GM13977 (cell line): ENCODE data around the gene RFX8.

Experiments
- DNase-seq: peaks from one replicate; pipeline ENCODE4 v3.0.0; 2012; ENCODE audit warnings: low spot score
- in situ Hi-C: fragments of 300-500 bp; cut with MboI; formaldehyde crosslinking; loops from one replicate; pipeline ENCODE4 v1.12.0; 2022; ENCODE audit warnings: low sequenced_read_pairs, low pct_unique_long_range_greater_than_20kb, mixed read lengths, inconsistent platforms; ENCODE audit not compliant: unreplicated experiment
- TF ChIP-seq, protein P1 (sequence below): IDR thresholded peaks from 2 replicates; pipeline ENCODE4 v1.5.1; 2012; ENCODE audit warnings: mild to moderate bottlenecking, control low read depth; ENCODE audit not compliant: insufficient read depth; ENCODE audit errors: extremely low read depth, missing control alignments

Gene RFX8

DNA sequence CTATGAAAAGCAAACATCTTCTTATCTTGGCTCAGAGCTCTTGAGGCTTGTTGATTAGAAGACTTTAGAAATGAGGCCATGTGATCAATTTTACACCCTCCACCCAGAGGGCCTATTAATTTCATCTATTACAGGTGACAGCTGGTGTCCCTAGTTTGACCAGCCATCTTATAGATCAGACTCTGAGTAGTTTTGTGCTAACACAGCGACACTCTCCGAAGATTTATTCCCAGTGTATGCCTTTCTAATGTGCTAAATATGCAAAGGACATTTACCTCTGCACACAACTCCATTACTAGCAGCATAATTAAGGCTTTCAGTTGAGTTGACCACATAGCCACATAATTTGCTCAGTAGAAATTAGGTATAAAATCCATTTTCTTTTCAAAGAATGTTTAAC, 2.6 kb upstream of the RFX8 start:
- in situ Hi-C loops: no loop called here
- TF ChIP-seq, protein P1, sequence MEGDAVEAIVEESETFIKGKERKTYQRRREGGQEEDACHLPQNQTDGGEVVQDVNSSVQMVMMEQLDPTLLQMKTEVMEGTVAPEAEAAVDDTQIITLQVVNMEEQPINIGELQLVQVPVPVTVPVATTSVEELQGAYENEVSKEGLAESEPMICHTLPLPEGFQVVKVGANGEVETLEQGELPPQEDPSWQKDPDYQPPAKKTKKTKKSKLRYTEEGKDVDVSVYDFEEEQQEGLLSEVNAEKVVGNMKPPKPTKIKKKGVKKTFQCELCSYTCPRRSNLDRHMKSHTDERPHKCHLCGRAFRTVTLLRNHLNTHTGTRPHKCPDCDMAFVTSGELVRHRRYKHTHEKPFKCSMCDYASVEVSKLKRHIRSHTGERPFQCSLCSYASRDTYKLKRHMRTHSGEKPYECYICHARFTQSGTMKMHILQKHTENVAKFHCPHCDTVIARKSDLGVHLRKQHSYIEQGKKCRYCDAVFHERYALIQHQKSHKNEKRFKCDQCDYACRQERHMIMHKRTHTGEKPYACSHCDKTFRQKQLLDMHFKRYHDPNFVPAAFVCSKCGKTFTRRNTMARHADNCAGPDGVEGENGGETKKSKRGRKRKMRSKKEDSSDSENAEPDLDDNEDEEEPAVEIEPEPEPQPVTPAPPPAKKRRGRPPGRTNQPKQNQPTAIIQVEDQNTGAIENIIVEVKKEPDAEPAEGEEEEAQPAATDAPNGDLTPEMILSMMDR: no peak
- DNase-seq: no peak

DNA sequence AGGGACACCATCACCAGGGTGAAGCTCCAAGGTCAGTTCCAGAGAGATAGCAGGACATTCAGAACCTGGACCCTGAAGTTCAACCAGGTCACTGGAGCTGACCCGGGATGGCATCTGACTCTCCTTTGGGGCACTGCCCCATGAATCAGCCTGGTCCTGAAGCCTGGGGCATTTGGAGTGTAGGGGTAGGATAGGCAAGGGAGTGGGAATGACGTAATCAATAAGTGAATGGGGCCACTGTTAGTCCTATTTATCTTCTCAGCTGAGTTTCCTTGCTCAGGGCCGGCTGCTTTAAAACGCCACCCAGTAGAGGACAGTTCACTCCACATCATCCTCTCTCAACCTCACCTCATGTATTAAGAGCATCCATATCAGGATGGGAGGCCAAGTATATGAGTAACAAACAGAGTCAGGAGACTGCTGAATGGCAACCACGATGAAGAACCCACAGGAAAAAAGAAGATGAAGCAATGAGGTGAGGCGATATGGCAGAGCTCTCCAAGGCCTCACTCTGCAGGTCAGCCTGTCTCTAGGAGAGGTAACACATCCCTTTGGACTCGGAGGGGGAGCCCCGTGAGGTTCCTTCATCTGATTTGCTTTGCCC, 1.8 kb upstream of the RFX8 start:
- in situ Hi-C loops: no loop called here
- TF ChIP-seq, protein P1: no peak
- DNase-seq: no peak

DNA sequence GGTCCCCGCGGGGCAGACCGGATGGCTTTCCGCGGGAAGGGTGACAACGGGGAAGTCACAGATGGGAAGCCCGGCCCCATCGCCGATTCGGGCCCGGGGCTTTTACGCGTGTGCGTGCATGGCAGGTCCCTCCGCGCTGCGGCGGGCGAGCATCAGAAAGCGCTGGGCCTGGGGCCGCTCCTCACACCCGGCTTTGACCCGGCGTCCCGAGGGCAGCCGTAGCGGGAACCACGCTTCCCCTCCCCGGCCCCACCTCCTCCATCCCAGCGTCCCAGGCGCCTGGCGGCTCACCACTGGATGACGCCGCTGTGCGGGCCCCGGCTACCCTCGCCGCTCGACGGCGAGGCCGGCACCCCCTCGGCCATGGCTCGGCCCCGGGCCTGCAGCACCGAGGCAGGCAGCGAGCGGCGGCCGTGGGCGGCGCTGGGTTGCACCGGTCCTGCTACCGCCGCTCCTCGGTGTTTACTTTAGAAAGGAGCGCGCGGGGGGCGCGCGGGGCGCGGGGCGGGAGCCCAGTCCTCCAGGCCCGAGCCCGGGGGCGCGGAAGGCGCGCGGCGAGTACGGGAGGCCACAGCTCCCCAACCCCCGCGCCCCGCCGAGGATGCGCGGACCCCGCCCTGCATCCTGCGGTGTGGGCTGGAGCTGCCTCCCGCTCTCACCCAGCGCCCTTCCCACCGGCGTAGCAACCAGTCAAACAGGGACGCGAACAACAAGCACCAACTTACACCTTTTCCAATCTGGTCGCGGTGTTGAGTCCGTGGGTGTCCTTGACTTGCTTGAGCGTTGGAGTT, 806 bp downstream of the RFX8 start:
- in situ Hi-C loops: no loop called here
- peak; percentile 39 for DNase-seq
- TF ChIP-seq, protein P1: no peak

DNA sequence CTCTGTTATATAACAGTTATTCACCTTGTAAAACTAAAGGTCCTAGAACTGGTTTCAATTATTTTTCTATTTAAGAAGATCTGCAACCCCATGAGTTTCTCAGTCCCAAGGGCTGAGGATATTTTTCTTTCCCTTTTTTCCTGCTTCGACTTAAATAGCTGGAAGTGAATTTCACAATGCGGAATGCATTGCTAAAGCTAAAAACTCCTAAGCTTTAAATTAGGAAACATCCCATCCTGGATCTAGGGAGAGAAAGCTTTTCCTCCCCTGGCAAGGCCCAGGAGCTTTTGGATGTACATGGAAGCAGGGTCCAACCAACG, 1.4 kb downstream of the RFX8 start:
- DNase-seq: no peak
- in situ Hi-C loops: no loop called here
- TF ChIP-seq, protein P1: no peak

DNA sequence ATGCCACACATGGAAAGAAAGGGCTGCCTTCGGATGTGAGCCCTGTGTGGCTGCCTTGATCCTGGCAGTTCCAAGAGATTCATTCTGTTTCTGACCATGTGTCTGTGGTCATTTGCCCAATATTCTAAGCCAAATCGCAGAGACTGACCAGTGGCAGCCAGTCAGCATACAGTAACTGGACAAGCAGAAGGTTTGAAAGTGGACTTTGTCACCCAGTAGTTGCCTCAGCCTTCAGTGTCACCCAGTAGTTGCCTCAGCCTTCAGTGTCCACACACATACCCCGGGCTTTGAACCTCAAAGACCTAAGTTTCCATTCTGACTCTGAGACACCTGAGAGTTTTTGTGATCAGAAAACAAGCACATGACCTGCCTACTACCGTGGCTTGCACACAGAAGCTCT, 5.0 kb downstream of the RFX8 start:
- in situ Hi-C loops: no loop called here
- DNase-seq: no peak
- TF ChIP-seq, protein P1: no peak

DNA sequence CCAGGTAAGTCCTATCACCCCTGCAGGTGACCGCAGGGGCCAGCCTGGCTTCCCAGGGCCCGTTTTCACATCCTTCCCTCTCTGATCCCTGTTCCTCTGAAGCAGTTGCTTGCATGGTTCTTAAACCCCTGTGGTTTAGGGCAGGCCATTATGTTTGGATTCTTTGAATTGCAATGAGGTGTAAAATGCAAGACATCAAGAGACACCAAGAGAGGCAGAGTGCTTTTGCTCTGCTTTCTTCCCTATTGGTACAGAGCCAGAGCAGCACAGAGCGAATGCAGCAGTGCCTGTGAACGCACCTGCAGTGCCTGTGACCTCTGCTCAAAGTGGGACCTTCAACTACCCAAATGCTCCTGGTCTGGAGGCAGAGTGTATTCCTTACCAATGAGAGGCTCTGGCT, 7.6 kb downstream of the RFX8 start:
- no peak for DNase-seq
- TF ChIP-seq, protein P1: no peak
- in situ Hi-C loops: no loop called here
